Stimulated activated CD4-positive, alpha-beta T cell treated with anti-CD3 and anti-CD28 coated beads, Interleukin-2, amount 100 ng/mL, for 24 hours (primary cell): ENCODE data around the gene KIF5B.
"Not testable (repeated sequence)": the region's sequence is repeated elsewhere in the genome, so short reads cannot be mapped to it uniquely, and the experiment has no call there.

ENCODE experiments used
- DNase-seq, 2 donors: peaks; one replicate each; pipeline ENCODE4 v3.0.0-alpha.2; 2020

The KIF5B gene

GRCh38 chr10:32056136-32057035 lies at the start of gene KIF5B:
Gene KIF5B (minus strand): TSS chr10:32056425. CDS start chr10:32055973, 452 bp downstream.
- DNase-seq: peak; percentile 88 to 90

DNA sequence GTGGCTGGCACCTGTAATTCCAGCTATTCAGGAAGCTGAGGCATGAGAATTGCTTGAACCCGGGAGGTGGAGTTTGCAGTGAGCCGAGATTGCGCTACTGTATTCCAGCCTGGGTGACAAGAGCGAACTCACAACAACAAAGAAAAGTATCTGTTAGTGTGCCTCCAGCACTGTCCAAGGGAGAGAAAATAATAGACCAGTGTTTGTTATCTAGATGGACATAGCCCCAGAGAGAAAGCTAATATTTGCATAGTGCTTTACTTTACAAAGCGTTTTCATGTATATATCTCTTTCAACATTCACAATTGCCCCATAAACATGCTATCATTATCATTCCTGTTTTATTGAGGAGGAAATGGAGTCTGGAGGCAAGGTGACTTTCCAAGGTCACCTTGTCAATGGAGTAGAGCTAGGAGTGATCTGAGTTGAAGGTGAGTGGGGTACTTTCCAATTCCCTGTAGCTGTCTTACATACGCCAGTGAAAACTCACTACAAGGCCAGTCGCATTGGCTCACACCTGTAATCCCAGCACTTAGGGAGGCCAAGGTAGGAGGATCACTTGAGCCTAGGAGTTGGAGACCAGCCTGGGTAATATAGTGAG lies 49.7 kb upstream of the KIF5B start:
- no peak for DNase-seq

DNA sequence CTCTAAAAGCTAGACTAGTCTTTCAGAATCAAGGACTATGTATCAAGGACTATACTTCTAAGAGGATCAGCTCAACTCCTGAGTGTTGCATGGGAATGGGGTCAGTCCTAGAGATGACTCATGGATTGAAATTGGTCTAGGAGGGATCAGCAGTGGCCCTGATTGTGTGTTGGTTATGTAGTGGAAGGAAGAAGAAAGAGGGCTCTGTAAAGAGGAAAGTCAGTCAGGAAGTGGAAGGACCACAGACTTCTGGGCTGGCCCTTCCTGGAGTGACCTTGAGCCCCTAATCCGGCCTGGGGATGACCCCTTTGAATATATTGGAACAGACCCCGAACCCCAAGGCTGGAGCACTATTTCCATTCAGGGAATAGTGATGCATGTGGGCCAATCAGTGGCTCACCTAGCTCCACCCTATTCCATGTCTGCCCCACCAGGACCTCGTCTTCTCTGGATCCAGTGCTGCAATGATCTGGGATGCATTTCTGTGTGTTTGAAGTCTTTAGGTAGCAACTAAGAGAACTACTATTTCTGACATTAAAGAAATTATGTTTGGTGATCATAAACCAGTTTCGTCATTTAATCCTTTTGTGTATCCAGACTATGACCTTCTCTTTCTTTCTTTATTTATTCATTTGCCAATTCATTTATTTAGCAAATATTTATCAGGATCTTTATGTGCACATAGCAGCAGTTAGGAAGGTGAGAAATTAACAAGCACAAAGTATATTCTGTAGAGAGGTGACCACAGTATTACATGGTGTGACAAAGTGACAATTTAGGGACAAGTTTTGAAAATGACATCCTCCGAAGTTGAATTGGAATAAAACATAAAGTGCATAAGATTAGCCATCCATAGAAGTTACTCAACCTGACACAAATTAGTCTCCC lies 48.6 kb upstream of the KIF5B start:
- DNase-seq: no peak

DNA sequence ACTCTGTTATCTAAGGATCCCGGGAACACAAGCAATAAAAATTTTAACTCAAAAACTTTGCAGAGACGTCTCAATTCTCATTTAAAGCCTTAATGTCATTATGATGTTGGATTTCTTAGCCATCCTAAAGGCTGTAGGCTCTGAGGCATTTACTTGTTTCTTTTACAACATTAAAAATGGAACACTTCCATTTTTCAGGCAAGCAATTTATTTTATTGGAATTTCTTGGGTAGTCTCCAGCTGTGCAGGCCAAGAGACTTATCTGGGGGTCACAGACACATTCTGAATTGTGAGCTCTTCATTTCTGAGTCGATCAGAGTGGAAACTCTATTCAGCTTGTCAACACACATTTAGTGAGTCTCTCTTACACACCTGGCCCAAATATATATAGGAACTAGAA lies 48.0 kb upstream of the KIF5B start:
- no peak for DNase-seq

DNA sequence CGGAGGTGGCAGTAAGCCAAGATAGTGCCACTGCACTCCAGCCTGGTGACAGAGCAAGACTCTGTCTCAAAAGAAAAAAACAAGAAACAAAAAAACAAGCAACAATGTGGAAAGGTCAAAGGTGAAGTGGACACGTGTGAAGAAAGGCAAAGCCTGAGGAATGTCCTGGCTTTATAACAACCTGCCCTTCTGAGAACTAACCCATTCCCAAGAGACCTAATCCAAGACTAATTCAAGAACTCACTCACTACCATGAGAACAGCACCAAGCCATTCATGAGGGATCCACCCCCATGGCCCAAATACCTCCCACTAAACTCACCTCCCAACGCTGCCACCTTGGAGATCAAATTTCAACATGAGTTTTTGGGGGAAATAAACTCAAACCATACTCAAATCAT lies 47.5 kb upstream of the KIF5B start:
- DNase-seq: no peak

DNA sequence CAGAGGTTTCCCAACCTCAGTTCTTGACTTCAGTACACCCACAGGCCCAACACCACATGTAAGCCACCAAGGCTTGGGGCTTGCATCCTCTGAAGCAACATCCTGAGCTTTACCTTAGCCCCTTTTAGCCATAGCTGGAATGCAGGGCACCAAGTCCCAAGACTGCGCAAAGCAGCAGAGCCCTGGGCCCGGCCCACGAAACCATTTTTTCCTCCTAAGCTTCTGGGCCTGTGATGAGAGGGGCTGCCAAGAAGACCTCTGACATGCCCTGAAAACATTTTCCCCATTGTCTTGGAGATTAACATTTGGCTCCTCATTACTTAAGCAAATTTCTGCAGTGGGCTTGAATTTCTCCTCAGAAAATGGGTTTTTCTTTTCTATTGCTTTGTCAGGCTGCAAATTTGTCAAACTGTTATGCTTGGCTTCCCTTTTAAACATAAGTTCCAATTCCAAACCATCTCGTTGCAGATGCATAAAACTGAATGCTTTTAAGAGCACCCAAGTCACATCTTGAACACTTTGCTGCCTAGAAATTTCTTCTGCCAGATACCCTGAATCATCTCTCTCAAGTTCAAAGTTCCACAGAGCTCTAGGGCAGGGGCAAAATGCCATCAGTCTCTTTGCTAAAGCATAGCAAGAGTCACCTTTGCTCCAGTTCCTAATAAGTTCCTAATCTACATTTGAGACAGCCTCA lies 42.5 kb upstream of the KIF5B start:
- not testable (repeated sequence) for DNase-seq

GRCh38 chr10:32095116-32095733 lies 39.0 kb upstream of the KIF5B start:
- no peak for DNase-seq

DNA sequence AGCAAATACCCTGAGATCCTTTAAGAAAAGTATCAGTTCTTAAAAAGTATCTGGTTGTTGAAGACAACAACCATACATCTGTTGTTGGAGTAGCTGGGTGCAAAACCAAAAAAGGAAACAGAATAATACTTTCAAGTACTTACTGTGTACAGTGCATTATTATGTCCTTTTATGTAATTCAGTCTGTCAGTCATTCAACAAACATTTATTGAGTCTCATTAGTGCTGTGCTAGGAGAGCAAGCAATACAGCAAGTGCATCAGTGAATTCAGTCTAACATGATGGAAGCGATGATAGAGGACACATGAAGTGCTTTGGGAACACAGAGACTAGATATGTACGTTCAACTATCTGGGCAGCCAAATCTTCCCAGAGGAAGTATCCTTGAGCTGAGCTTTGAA lies 37.4 kb upstream of the KIF5B start:
- DNase-seq: no peak

- no peak for DNase-seq
Observed at GRCh38 chr10:32091046-32091445, 34.8 kb upstream of the KIF5B start.

DNA sequence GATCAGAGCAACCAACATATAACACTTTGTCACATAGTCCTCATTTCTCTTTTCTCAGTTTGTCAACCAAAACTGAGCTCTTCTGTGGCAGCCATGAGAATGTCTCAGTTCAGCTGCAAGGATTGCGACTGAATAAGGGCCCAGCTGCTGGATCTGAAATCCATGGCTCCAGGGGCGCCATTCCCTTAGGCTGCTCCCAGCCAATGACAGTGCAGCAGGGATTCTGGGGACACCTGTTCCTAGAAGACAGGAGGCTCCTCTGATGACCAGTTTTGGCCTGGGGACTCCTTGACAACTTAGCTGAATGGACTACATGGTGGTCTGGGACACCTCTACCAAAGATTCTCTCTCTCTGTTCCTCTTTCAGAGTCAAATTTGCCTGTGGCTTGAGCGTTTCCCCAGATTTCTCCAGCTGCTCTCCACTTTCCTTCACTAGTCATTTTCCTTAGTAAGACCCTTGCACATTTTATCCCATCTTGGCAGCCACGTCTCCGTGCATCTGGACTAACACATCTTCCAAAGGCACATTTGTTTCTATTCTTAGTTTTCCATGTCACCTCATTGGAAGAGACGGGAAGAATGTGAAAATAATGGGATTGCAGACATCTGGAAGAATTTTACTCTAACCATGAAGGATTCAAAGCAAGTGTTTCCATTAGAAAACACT lies 28.1 kb upstream of the KIF5B start:
- no peak for DNase-seq

- no peak for DNase-seq
Observed at GRCh38 chr10:32077896-32078485, 21.8 kb upstream of the KIF5B start.

- DNase-seq: no peak
Observed at GRCh38 chr10:32073659-32074058, 17.4 kb upstream of the KIF5B start.

GRCh38 chr10:32073128-32073527 lies 16.9 kb upstream of the KIF5B start:
- DNase-seq: no peak

GRCh38 chr10:32072025-32072800 lies 16.0 kb upstream of the KIF5B start:
- DNase-seq: no peak

- DNase-seq: no peak
Observed at GRCh38 chr10:32070645-32071044, 14.4 kb upstream of the KIF5B start.

- no peak for DNase-seq
Observed at GRCh38 chr10:32068569-32068968, 12.3 kb upstream of the KIF5B start.

GRCh38 chr10:32067931-32068330 lies 11.7 kb upstream of the KIF5B start:
- not testable (repeated sequence) for DNase-seq

GRCh38 chr10:32065856-32066255 lies 9.6 kb upstream of the KIF5B start:
- DNase-seq: no peak

DNA sequence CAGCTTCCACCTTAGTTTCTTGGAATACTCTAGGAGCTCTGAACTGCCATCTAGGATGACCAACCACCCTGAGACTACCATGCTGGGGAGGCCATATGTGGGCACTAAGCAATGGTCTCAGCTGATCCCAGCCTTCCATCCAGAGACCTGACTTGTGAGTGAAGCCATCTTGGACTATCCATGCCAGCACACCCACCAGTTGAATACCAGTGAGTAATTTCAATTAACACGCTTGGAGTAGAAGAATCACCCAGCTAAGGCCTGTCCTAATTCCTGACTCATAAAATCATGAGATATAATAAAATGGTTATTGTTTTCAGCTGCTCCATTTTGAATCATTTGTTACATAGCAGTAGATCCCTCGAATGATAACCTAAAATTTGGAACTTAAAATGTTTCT lies 5.2 kb upstream of the KIF5B start:
- no peak for DNase-seq

GRCh38 chr10:32060347-32060746 lies 4.1 kb upstream of the KIF5B start:
- DNase-seq: no peak
